NCI-H128 (cell line): ENCODE measurements around the gene QPCT.

Source experiments
- DNase-seq: peaks from one replicate; lab custom pipeline; 2025; ENCODE audit not compliant: unreplicated experiment; lab: John Stamatoyannopoulos, UW

Gene QPCT

DNA sequence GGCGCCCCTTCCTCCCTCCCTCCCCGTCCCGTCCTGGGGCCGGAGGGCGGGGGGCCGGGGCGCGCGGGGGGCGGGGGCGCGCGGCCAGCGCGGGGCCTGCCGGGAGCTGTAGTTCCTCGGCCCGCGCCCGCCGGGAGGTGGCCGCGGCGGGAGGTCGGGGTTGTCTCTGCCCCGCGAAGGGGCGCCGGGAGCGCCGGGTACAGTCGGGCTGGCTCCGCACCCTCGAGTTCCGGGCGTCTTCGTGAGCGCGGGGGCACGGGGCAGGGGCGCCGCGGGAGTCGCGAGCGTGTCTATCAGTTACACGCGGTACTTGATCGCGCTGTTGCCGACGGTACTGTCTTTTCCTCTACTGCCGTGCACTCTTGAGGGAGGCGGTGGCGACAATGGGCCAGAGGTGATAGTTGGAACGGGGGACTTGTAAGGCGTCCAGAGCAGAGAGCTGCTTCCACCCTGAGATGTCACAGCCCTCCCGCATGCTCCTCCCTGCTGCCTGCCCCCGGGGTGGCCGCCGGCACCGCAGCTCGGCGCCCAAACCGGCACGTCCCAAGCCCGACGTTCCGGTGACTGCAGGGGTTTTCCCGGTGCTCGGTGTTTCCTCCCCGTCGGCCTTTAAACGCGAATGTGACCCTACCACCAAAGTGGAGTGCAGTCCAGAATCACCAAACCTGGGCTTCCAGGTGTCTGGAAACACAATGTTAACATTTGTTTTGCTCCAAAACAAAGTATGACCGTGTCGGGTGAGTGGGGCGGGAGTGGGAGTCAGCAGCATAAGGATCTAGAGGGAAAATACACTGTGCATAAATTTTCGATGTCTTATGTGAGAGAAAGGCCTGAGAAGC is 19.4 kb upstream of the QPCT start, which contains the start of gene PRKD3:
Gene PRKD3 (minus strand): TSS at position 48 of the 839 bp plus-strand sequence. CDS start 8,309 bp downstream, outside the sequence.
- DNase-seq = no peak

DNA sequence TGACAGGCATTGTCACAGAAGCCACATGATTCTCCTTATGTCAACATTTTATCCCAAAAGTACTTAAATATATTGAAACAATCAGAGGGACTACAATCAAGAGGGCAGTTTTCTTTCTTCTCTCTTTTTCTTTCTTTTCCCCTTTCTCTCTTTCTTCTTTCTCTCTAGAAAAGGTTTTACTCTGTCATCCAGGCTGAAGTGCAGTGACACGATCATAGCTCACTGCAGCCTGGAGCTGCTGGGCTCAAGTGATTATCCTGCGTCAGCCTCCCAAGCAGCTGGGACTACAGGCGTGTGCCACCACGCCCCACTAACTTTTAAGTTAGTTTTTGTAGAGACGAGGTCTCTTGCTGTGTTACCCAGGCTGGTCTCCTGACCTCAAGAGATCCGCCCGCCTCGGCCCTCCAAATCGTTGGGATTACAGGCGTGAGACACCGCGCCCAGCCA is 18.8 kb upstream of the QPCT start:
- DNase-seq = no peak

DNA sequence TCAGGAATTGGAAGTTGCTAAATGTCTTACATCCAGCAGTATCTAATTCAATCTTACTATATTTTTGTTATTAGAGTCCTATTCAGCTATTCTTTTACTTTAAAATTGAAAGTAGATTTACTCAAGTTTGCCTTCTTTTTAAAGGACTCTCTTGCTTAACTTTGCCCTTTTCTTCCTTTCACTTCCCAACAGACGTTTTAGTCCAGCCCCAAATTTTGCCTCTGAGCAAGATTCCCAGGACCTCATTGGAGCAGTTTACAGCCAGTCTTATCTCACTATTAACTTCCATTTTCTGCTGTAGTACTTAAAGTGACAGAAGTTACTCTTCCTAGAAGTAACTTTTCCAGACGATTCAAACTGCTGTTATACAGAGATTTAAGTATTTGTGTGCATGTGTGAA is 18.1 kb upstream of the QPCT start:
- DNase-seq = no peak

DNA sequence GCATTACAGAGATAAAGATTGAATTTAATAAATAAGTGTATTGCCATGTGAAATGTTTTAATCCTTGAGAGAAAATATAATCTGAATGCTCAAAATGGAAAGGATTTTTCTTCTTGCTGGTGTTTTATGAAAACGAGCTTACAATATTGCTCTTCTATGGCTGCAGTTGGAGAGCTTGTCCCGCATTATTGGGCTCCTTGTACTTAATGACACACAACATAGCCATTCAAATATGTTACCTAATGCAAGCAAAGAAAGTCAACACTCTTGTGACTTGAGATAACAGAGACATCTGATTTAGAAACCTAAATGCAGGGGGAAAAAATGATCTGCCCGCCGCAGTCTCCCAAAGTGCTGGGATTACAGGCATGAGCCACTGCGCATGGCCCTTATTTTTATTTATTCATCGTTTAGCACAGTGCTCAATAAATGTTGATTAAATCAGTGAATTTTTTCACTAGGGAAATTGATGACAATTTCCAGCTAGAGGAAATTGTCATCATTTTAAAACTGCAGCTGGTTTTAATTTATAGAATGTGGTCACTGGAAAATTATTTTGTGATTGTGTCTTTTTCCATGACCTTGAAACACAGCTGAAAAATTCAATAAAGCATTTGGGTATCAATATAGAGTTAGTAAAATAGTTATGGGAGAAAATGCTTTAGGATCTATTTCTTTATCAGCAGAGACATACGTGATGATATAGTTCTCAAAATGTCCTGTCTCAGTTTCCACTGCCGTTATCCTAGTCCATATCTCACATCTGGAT is 17.4 kb upstream of the QPCT start:
- DNase-seq = no peak

DNA sequence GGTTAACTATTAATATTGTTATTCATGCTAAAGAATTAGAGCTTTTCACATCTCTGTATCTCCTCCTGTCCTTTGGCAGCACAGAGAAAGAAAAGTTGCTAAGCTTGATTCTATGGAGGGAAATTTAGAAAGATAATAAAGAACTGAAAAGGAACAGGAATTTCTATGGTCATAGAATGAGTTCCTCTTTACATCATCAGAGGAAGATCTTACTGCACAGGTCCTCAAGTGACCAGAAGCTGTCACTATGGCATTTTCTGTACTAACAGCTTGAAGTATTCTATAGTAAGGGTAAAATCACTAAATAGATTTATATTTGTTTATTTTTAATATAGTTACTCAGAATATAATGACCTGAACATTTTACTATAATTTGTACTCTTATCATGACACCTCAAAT is 13.7 kb upstream of the QPCT start:
- no peak for DNase-seq

DNA sequence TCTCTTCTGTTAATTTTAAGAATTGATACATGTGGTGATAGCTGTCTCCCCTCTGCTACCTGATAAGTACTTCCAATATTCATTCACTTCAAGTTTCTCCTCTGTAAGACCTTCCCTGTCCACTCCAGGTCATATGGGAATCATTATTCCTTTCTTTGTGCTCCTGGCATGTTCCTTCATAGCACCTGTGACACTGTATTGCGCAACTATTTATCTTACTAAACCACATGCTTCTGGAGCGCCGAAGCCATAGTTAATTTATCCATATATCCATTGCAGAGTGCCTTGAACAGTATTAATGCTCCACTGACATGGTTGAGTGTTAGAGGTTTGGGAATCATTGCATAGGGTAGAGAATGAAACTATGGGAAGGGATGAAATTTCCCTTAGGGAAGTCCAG is 11.9 kb upstream of the QPCT start:
- no peak for DNase-seq

DNA sequence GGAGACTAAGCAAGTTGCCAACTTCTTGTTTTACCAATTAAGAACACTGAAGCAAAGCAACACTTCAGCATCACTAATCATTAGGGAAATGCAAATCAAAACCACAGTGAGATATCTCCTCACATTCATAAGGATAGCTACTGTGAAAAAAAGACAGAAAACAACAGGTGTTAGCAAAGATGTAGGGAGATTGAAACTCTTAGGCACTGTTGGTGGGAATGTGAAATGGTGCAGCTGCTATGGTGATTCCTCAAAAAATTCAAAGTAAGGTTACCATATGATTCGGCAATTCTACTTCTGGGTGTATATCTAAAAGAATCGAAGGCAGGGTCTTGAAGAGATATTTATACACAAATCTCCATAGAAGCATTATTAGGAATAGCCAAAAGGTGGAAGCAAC is 11.2 kb upstream of the QPCT start:
- no peak for DNase-seq

DNA sequence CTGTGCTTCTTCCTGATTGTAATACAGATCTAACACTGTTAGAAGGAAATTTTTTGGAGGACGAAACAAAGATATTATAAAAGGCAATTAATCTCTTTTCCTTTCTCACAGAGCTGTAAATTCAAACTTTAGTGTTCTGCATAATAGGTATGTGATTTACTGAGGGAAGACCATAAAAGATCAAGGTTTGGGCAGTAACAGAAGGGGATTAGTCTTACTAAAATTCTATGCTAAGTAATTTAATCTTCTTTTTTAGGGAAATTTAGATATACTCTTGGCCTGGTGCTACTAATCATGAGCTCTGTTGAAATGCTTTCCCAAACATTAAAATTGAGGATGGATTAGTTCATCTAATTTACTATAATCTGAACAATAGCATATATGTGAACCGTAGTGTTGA is 8.8 kb upstream of the QPCT start:
- DNase-seq = no peak

DNA sequence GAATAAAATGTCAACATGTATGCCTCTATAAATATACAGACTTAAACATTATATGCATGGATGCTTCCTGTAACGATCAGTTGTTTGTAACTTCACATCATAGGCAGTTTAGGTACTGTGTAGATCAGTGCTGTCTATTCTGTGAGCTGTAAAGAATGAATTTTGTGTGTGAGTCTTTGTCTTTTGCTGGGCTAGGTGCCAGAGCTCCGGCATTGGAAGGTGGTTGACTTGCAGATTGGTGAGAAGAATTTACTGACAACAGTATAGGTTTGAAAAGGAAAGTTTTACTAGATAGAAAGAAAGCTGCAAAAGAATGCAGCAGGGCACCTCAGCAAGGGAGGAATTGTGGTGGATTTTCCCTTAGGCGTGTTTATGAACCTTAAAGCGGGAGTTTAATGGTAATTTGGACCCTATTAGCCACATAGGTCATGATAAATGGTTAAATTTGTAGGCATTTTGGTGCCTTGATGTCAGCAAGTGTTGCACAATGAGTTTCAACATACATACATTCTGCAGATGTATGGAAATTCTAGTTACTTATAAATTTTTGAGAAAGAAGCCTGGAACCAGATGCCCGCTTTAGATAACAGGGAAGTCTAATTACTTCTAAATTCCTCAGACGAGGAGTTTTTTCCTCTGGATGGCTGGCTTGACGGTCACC is 6.7 kb upstream of the QPCT start:
- DNase-seq = no peak

DNA sequence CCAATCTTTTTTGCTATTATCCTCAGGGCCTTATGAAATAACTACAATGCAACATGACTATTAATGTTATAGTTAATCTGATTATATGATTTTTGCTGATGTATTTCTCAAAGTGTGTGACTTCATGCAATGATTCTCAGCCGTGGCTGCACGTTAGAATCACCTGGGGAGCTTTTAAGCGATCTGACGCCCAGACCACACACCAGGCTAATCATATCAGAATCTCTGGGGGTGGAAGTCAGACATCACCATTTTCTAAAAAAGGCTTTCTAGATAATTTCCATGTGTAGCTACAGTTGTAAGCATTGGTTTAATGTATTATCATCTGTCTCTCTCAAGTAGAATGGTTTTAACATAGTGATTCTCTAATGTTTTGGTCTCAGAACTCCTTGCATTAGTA is 5.5 kb upstream of the QPCT start:
- no peak for DNase-seq

DNA sequence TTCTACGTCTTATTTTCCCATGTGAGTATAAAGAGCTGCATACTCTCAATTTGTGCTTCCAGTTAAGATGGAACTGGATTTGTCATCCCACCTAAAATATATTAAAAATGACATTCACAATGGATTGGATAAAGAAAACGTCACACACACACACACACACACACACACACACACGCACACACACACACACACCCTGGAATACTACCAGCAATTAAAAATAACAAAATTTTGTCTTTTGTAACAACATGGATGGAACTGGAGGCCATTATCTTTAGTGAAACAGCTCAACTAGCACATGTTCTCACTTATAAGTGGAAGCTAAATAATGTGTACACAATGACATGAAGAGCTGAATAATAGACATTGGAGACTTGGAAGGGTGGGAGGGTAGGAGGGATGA is 3.8 kb upstream of the QPCT start:
- DNase-seq = no peak

DNA sequence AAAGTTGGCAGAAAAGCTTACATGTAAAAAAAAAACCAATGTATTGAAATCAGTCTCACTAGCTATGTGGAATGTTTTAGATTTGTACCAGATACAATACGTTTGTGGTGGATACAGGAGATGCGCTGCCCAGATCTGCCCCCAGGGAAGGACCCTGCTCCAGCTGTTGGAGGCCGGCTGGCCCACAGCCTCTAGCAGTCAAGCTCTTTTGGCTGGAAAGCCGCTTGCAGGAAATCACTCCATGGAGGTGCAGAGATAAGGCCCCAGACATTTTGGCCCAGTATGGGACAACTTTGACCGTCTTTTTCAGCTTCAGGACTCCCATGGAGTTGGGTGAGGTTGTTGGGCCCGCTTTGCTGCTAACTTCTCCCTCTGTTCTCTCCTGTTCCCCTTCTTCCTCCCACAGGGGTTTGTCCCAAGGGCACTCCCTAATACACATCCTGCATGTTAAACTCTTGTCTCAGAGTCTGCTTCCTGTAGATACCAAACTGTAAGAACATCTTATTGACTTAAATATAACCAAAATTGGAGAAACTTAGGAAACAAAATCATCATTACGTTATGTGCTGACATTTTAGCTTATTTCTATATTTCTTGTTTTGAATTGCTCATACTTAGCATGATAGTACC is 1.7 kb upstream of the QPCT start:
- DNase-seq = no peak

DNA sequence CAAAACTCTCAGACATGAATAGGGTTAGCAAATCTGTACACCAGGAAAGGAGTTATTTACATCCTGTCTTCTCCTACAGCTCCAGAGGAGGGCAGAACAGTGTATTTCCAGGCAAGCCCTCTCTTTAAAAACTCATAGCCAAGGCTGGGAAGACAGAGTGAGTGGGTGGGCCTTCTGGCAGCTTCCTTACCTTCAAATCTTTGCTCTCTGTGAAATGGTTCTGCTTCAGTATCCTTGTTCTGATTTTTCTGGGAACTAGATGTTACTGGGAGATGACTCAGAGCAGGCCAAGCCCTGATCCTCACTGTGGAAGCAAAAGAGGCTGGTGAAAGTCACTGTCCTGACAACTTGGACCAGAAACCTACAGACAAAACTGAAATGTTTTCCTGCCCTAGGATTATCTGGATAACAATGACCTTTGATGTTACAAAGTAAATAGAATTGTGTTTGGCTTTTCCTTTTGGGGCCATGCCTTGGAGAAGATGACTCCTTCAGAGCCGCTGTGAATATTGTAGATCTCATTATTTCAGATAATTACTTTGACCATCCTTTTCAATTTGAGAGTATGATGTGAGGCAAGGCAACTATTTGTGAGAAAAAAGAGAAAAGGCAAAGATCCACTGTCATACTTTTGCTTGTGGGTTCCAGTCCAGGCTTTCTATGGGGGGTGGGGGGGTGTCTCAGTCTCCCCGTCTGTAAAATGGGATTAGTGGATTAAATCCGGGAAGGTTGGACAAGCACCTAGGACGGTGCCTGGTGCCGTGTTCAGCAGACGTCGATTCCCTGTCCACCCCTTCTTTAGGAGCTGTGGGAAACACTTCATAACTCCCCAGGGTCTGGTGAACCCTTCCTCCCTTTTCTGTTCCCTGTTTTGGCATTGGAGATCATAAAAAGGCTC is 644 bp upstream of the QPCT start:
- no peak for DNase-seq

DNA sequence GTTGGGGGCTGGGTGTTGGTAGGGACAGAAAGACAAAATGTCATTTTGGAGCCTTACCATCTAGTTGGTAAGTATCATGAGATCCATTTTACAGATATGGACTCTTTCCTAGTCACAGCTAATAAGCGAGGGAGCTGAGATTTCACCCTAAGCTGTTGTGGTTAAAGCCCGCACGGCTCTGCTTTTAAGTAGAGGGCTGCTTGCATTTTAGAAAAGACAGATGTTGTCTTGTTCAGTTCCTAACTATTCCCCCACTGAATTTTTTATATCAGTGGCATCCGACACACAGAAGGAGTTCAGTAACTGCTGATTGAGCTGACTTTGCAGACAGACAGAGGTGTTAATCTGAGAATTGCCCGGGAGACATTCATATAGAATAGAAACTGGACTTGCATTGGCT is 3.7 kb downstream of the QPCT start:
- DNase-seq = no peak

DNA sequence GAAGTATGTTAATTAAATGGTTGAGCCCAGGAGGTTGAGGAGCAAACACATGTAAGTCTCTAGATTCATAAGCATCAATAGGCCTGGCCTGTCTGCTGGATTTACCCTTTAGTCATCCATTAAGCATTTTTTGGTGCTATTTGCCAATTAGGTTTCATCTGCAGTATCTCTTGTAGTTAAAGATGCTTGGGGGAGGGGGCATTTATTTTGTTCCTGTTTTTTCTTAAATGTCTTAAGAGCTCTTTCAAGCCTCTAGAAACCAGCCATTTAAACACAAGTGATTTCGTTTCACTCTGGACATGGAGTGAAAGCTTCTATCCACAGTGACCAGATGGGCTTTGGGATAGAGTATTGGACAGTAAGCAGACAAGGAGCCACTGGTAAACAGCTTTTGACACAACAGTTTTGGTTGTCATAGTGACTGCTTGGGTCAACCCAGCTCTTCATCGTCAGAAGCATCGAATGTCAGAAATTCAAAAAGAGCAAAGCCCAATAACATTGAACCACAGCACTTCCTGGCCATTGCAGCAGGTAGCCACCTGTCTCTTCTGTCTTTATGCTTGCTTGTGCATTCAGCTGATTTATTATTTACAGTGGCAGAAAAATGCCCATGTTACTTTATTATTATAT is 4.9 kb downstream of the QPCT start:
- no peak for DNase-seq

DNA sequence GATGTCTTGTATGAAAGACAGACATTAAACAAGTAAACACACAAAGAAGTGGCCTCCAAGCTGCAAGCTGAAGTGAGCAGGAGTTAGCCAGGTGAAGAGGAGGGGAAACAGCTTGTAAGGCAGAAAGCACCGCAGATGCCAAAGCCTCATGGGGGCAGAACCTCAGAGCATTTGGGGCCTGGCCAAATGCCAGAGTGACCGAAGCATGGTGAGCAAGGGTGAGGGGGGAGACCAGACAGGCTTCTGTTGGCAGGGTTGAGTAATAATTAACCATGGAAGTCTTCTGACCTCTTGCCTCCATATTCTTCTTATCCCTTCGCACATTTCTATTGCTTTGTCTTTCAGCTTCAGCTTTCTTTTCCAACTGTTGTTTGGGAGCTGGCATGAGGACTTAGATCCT is 5.6 kb downstream of the QPCT start:
- peak; percentile 49 for DNase-seq

DNA sequence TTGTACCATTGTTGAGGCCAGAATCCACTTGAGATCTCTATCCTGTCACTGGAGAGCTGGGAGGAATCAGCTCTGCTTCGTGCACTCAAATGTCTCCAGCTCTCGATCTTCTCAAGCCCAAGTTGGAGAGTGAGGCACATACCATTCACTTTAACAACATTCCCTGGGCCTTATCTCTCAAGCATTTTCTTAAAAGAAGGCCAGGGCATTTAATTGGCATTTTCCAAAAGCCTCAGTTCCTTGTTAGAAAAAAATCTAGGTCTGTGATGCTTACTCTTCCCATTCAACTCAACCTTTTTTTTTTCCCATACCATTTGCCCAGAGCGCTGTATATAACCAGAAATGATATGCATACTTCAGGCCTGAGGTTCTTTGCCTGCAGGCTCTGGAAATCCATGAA is 10.1 kb downstream of the QPCT start:
- DNase-seq = no peak

DNA sequence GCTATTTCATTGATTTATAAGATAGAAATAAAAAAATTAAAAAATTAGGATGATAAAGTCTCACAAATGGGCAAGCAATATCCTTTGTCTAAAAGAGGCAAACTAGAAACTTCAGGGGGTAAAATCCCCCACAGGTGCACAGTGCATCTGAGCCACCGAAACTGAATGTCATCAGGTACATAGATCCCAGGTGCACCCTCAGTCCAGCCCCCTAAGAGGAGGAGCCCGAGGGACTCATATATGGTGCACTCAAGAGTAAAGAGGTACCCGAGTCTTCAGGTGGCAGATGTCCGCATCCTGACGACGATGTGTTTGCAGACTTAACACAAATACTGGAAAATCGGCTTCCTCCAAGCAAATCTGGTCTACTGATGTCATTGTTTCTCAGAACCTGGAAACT is 11.3 kb downstream of the QPCT start:
- DNase-seq = no peak

DNA sequence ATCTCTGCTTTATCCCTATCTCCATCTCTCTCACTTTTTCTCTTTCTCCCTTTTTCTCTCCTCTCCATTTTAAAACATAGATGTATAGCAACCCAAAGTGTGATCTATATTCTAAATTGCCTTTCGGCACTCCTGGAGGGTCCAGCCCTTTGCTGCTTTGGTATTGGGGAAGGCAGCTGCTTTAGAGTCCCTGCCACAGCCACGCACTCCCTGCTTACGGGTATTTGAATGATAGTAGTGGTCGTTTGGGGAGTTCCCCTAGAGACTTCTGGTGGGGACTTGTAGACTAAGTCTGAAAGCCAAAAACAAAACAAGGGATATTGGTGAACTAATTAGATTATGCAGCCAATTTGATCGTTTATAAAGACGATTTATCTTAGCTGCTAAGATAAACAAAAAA is 11.9 kb downstream of the QPCT start:
- no peak for DNase-seq

DNA sequence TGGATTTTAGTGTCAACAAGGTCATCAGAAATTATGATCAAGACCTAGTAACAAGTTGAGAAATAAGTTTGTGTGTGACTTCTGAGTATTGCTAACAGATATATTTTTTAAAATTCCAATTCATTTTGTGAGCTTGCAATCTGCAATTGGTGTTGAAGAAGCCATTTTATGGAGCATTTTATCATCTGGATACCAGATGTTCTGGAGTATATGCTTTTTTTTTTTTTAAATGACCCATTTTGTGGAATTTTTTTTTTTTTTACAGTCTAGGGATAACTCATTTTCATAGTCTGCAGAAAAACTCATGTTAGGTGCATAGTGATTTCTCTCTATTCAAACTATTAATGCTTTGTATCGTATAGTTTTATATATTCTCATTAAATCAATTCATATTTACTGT is 12.6 kb downstream of the QPCT start:
- no peak for DNase-seq
